ENCODE measurements around the gene CPNE7. TPM values are rescaled to one million over a fixed set of nuclear protein-coding genes. Genes with fewer than 3 reads are reported as not detected.
A peak's percentile ranks its signal among the peaks of the same experiment; 100 is the strongest.

Gene CPNE7
- total RNA-seq, 1 donor from 2014 or later = 3.6 TPM

DNA sequence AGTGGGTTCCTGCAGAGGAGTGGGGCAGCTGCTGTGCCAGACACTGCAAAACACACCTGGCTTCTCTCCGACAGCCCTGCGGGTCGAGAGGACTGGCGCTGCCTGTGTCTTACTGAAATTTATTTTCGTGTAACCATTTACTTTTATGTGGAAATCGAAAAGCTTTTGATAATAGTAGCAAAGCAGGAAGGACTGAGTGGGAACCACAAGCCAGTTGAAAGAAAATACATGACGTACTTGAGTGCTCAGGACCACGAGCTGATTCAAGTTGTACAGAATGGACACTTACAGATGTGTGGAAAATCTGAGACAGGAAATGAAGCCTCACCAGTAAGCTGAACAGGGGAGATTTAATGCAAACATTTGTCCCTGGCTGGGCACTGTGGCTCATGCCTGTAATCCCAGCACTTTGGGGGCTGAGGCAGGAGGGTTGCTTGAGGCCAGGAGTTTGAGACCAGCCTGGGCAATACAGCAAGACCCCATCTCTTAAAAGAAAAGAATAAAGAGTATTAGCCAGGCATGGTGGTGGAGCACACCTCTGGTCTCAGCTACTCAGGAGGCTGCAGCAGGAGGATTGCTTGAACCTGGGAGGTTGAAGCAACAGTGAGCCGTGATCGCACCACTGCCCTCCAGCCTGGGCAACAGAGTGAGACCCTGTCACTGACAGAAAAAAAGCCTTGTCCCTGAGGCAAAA is 26.4 kb upstream of the CPNE7 start:
- no peak for DNase-seq (ENCODE audit: low spot score)

DNA sequence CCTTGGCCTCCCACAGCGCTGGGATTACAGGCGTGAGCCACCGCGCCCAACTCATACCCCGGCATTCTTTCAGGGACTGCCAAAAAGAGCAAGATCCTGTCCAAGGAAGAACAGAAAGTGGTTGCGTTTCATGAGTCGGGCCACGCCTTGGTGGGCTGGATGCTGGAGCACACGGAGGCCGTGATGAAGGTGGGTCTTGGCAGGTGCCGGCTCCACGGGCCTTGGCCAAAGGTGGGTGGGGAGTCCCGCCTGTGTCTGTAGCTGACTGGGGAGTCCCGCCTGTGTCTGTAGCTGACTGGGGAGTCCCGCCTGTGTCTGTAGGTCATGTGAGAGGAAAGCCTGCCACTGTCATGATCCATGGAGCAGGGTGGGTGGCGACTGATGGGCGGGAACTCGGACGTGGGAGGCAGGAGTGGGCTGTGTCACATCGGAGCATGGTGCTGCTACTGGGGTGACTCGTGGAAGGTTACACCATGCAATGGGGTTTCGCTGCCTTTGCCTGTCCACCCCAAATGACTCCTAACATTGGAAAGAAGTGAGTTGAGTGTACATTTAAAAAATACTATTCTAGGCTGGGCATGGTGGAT is 25.0 kb upstream of the CPNE7 start:
- DNase-seq (ENCODE audit: low spot score) = no peak

DNA sequence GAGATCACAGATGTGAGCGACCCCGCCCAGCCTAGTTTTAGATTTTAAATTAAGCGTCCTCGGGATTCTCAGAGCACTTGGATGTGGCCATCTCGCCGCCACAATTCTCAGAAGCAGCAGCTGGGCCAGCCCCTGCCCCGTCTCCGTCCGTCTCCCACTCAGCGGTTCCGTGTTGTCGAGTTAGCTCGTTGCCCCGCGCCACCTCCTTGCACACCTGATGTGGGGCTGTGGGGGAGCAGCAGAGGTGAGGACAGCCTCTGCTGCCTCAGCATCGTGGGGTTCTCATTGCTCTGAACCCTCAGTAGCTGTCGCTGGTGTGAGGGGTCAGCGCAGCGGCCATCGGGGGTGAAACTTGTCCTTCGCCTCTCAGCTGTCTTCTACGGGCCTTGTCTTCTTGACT is 23.2 kb upstream of the CPNE7 start:
- DNase-seq (ENCODE audit: low spot score) = no peak

DNA sequence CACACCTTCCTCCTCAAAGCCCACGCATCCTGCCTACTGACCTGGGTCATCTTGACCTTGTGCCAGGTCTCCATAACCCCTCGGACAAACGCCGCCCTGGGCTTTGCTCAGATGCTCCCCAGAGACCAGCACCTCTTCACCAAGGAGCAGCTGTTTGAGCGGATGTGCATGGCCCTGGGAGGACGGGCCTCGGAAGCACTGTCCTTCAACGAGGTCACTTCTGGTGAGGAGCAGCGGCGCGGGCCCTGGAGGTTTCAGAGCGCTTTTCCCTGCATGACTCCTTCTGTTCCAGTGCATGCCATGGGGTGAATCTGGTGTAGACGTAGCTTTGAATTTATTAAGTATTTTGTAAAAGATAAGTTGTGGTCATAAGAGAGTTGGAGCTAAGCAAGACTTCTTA is 22.6 kb upstream of the CPNE7 start:
- DNase-seq (ENCODE audit: low spot score) = no peak

DNA sequence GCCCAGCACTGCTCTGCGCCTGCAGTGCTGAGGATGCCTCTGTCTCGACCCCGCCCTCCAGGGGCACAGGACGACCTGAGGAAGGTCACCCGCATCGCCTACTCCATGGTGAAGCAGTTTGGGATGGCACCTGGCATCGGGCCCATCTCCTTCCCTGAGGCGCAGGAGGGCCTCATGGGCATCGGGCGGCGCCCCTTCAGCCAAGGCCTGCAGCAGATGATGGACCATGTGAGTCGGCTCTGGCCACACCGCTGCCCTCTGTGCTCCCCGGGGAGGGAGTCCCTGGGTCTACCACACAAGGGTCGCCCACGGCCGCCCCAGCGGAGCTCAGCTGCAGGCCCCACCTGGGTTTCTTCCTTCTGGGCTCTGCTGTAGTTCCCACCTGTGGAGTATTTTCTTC is 21.8 kb upstream of the CPNE7 start:
- DNase-seq (ENCODE audit: low spot score) = no peak

DNA sequence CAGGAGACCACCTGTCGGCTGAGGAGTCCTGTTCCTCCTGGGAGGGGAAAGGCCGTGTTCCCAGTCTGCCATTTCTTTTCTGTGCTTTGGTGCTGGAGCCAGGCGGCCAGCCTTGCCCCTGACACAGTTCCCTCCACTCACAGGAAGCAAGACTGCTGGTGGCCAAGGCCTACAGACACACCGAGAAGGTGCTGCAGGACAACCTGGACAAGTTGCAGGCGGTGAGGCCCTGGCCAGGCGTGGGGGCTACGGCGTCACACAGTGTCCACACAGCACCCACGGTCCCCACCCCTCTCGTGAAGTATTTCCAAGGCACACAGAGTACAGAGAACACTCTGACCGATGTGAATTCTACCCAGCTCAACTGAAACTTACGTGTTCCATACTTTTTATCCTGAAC is 21.2 kb upstream of the CPNE7 start:
- no peak for DNase-seq (ENCODE audit: low spot score)

DNA sequence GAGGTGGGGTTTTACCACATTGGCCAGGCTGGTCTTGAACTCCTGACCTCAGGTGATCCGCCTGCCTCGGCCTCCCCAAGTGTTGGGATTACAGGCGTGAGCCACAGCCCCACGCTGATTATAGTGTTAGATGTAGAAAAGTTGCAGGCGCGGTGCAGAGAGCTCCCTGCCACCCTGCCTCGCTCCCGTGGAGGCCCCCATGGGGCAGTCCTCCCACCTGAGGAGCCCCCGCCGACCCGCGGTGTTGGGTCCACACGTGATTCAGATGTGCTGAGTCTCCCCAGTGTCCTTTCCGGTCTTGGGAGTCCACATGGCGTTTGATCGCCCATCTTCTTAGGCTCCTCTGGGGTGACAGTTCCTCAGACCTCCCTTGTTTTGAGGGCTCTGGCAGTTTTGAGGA is 20.3 kb upstream of the CPNE7 start:
- no peak for DNase-seq (ENCODE audit: low spot score)

DNA sequence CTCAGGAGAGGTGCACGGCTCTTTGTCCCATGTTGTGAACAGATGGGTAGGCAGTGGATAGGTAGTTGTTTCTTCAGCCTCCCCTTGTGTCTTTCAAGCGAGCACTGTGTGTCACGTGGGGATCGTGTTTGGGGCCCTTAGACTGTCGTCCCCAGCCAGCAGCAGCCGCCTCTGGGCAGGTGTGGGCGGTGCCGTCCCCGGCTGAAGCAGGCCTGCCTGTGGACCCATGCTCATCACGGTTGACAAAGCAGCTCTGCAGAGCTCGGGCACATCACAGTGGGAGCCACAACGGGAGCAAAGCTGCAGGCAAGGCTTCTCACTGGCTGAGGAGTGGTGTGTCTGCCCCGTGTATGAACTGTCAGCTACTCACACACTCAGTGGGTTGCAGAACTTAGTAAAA is 19.8 kb upstream of the CPNE7 start:
- DNase-seq (ENCODE audit: low spot score) = no peak

DNA sequence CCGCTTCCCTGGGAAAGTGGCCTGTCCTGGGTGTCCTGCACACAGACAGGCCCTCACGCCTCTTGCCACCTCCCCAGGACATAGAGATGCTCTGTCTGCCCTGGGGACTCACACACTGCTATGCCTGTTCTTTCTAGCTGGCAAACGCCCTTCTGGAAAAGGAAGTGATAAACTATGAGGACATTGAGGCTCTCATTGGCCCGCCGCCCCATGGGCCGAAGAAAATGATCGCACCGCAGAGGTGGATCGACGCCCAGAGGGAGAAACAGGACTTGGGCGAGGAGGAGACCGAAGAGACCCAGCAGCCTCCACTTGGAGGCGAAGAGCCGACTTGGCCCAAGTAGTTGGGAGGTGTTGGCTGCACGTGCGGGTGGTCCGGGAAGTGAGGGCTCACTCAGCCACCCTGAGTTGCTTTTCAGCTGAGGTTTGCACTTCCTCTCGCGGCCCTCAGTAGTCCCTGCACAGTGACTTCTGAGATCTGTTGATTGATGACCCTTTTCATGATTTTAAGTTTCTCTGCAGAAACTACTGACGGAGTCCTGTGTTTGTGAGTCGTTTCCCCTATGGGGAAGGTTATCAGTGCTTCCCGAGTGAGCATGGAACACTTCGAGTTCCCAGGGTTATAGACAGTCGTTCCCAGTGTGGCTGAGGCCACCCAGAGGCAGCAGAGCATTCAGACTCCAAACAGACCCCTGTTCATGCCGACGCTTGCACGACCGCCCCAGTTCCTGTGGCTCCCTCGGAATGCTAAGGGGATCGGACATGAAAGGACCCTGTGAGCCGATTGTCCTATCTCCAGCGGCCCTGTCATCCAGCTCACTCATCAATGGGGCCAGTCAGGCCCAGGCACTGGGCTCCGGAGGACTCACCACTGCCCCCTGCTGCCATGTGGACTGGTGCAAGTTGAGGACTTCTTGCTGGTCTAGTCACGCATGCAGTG is 18.5 kb upstream of the CPNE7 start:
- DNase-seq (ENCODE audit: low spot score) = peak; percentile 78

DNA sequence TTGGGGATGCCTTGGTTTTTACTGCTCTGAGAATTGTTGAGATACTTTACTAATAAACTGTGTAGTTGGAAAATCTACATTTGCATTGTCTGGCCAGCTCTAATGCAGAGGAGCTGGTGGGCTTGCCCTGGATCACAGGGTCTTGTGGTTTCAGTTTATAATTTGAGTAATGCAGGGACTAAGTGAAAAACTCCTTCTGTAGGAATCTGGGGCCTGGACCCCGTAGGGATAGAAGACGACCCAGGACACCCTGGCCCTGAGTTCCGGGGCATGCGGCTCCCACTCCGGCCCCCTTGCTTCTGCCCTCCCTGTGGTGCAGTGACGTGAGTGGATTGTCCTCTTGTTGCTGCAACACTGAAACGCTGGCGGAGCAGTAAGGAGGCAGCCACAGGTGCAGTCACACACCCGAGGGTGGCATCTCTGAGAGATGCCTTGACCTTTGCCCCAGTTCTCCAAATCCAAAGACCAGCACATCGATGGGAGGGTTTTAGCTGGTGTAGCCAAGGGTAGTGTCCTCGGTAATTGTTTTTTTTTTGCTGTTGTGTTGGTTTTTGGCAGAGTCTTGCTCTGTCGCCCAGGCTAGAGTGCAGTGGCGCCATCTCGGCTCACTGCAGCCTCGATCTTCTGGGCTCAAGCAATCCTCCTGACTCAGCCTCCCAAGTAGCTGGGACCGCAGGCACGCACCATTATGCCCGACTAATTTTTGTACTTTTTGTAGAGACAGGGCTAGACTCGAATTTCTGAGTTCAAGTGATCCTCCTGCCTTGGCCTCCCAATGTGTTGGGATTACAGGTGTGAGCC is 17.7 kb upstream of the CPNE7 start:
- no peak for DNase-seq (ENCODE audit: low spot score)

DNA sequence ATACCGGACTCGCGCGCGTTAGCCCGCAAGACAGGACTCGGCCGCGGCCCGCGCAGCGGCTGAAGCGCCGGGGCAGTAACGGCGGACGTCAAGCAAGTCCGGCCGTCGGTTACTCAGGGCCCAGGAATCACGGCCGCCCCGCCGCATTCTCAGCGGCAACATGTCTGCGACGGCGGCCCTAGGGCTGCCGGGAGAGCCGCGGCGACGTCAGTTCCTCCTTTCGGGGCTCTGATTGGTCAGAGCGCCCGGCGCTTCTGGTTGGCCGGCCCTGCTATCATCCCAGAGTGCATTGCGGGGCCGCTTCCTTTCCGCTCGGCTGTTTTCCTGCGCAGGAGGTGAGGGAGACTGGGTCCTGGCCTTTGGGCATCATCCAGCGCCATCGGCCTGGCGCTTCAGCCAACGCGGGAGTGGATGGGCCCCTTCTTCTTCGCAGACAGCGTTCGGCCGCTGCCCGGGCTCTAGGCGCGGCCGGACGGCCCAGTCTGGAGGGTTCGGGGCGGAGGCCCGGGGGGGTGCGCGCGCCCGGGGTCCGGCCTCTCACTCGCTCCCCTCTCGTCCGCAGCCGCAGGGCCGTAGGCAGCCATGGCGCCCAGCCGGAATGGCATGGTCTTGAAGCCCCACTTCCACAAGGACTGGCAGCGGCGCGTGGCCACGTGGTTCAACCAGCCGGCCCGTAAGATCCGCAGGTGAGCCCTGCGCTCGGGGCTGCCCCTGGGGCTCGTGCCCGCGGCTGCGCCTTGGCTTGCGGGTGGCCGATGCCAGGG is 15.0 kb upstream of the CPNE7 start, which contains the start of gene RPL13:
Gene RPL13 (plus strand): TSS at position 305 of the 764 bp plus-strand sequence. CDS start 278 bp downstream, at position 583.
- peak; percentile 96 for DNase-seq (ENCODE audit: low spot score)

DNA sequence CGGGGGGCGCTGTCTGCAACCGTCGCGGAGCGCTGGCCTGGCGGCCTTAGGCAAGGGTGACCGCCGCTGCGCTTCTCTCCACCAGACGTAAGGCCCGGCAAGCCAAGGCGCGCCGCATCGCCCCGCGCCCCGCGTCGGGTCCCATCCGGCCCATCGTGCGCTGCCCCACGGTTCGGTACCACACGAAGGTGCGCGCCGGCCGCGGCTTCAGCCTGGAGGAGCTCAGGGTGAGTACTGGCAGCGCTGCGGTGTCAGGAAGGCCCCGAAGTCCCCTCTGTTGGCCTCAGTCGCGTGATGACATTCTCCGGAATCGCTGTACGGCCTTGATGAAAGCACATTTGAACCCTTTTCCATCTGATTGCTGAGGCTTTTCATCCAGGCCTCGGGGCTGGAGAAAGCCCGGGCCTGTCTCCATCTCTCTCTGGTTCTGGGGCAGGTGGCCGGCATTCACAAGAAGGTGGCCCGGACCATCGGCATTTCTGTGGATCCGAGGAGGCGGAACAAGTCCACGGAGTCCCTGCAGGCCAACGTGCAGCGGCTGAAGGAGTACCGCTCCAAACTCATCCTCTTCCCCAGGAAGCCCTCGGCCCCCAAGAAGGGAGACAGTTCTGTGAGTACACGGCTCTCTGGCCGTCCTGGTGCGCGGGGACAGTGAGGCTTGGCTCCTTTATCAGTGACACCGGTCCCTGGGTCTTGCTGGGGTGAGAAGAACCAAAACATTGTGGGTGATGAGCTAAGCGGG is 14.2 kb upstream of the CPNE7 start:
- DNase-seq (ENCODE audit: low spot score) = no peak

DNA sequence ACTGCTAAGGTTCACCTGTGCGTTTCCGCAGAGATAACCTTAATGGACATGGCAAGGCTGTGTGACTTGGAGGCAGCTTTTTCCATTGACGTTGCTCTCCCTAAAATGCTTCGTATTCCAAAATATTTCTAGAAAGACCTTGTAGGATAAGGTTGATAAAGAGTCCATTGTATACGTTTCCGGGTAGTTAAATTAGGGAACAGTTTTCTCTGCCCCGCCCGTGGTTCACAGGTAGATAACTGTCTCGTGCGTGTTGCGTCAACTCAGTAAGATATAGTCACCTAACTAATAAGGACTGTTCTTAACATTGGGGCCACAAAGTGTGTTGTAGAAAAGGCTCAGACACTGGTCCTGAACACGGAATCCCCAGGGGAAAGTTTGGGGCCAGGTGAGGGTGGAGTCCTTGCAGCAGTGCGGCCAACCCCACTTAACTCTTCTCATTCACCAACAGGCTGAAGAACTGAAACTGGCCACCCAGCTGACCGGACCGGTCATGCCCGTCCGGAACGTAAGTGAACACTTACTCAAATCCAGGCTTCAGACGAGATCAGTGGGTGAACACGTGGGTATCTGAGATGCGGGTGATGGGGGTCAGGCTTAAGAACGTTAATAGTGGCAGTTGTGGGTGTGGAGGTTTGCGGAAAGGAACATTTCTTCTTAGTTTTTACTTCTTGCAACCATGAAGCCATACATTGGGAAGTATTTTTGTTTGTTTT is 13.5 kb upstream of the CPNE7 start:
- no peak for DNase-seq (ENCODE audit: low spot score)

DNA sequence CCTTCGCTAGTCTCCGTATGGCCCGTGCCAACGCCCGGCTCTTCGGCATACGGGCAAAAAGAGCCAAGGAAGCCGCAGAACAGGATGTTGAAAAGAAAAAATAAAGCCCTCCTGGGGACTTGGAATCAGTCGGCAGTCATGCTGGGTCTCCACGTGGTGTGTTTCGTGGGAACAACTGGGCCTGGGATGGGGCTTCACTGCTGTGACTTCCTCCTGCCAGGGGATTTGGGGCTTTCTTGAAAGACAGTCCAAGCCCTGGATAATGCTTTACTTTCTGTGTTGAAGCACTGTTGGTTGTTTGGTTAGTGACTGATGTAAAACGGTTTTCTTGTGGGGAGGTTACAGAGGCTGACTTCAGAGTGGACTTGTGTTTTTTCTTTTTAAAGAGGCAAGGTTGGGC is 12.6 kb upstream of the CPNE7 start:
- no peak for DNase-seq (ENCODE audit: low spot score)

DNA sequence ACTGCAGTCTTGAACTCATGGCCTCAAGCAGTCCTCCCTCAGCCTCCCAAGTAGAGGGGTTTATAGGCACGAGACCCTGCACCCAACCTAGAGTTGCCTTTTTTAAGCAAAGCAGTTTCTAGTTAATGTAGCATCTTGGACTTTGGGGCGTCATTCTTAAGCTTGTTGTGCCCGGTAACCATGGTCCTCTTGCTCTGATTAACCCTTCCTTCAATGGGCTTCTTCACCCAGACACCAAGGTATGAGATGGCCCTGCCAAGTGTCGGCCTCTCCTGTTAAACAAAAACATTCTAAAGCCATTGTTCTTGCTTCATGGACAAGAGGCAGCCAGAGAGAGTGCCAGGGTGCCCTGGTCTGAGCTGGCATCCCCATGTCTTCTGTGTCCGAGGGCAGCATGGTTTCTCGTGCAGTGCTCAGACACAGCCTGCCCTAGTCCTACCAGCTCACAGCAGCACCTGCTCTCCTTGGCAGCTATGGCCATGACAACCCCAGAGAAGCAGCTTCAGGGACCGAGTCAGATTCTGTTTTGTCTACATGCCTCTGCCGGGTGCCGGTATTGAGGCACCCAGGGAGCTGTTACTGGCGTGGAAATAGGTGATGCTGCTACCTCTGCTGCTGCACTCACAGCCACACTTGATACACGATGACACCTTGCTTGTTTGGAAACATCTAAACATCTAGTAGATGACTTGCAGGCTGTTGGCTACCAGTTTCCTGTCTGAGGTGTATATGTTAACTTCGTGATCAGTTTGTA is 11.7 kb upstream of the CPNE7 start:
- DNase-seq (ENCODE audit: low spot score) = no peak

DNA sequence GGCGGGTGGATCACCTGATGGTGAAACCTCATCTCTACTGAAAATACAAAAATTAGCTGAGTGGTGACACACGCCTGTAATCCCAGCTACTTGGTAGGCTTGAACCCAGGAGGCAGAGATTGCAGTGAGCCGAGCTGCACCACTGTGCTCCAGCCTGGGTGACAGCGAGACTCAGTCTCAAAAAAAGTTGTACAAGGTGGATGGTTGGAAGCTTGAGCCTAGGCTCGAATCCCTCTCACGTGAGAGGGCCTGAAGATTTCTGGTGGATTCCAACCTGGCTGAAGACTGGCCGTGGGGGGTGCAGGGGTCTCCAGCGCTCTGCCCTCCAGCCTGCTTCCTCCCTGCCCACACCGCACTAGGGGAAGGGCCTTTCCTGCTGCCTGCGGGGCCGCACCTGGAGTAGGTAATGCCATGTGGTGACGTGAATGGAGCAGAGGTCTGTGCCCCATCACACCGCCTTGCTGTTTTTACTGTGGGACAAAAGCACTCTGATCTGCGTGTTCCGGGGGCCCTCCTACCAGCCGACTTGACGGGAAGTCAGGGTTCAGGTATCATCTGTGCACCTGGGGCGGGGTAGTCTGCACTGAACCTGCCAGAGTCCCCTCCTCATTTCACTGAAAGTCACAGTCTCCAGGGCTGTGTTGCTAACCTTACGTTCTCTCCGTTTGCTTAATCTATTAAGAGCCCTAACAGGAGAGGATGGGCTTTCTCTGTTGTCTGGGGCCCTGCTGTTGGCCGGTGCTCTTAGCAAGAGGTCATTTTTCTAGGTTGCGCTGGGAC is 10.9 kb upstream of the CPNE7 start:
- DNase-seq (ENCODE audit: low spot score) = no peak

DNA sequence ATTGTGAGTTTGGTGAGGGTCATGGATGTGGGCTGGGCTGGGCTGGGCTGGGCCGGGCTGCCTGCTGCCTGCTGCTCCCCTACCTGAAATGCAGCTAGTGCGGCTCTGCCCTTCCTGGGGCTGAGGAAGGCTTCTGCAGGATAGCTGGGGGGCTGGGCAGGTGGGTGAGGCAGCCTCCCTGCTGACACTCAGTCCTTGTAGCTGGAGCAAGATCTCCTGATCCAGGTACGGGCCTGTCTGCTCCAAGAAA is 10.4 kb upstream of the CPNE7 start:
- DNase-seq (ENCODE audit: low spot score) = no peak
